ENCODE results near the gene ABHD17A. TPM values are rescaled to one million over a fixed set of nuclear protein-coding genes. Genes with fewer than 3 reads are reported as not detected.
A peak's percentile ranks its signal among the peaks of the same experiment; 100 is the strongest.

The ABHD17A gene
- total RNA-seq, 1 experiment from 2014 or later = 39.5 TPM

DNA sequence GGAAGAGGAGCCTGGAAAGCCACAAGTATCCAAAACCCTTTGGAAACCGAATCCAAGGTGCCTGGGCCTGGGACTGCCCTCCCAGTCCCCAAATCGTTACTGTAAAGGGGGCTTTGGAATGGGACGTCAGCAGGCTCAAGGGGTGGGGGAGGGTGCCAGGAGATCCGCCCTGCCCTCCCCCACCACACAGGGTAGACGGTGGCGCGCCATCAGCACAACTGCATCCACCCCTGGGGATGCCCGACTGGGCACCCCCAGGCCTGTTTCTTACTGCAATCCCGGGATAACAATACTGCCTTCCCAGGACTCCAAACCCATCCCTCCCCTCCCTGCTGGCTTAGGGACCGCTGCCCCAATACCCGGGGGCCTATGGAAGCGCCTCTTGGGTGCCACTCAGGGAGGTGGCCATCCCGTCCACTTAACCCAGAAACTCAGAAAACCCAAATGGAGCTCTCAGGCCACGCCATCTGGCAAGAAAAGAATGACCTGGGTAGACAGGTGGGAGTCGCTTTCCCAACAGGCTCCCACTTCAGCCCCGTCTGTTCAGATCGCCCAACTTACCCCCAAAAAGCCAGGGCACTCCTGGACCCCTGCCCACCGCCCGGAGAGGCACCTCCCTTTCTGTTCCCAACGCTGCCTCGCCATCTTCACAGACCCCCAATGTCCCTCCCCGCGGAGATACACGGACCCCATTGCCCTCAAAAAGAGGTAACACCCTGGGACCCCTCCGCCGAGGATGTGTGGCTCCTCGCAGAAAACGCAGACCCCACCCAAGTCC is 24.3 kb downstream of the ABHD17A start:
- Mint-ChIP-seq H3K4me3 (ENCODE audit: unreplicated experiment) (peak overlapping the region; percentile 80), H3K4me1 (ENCODE audit: insufficient read depth, unreplicated experiment) (peaks cover 5% of the 10 kb centered on the region), H3K9me3 (ENCODE audit: unreplicated experiment) (no peaks in the 10 kb centered on the region), H3K36me3 (ENCODE audit: insufficient read depth, unreplicated experiment) (peaks cover 4% of the 10 kb centered on the region), H3K27ac (ENCODE audit: low read depth, unreplicated experiment) (peak overlapping the region; percentile 57), H3K27me3 (ENCODE audit: insufficient read depth, unreplicated experiment) (no peaks in the 10 kb centered on the region)
- peak; percentile 20 for DNase-seq (ENCODE audit: unreplicated experiment)
- CTCF ChIA-PET = interaction anchor here (0.6 kb wide), 2 partner anchors 132 to 158 kb away, joined by 3 to 4 read pairs; no protein-coding TSS in a partner anchor
- POLR2A ChIA-PET = interaction anchor here (0.7 to 1.6 kb wide), 2 partner anchors 15 to 171 kb away, joined by 3 to 5 read pairs; no protein-coding TSS in a partner anchor
- TF ChIP-seq, protein P1, sequence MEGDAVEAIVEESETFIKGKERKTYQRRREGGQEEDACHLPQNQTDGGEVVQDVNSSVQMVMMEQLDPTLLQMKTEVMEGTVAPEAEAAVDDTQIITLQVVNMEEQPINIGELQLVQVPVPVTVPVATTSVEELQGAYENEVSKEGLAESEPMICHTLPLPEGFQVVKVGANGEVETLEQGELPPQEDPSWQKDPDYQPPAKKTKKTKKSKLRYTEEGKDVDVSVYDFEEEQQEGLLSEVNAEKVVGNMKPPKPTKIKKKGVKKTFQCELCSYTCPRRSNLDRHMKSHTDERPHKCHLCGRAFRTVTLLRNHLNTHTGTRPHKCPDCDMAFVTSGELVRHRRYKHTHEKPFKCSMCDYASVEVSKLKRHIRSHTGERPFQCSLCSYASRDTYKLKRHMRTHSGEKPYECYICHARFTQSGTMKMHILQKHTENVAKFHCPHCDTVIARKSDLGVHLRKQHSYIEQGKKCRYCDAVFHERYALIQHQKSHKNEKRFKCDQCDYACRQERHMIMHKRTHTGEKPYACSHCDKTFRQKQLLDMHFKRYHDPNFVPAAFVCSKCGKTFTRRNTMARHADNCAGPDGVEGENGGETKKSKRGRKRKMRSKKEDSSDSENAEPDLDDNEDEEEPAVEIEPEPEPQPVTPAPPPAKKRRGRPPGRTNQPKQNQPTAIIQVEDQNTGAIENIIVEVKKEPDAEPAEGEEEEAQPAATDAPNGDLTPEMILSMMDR (IDR thresholded peaks at IDR 0.05; ENCODE audit: unreplicated experiment) = no peak
- no TSS peak for BruUV-seq (replicated peaks)
- intact Hi-C loops (cut with micrococcal nuclease) = no loop called here

- ChIA-PET POLR2A (interaction anchor here (0.7 to 1.6 kb wide), 2 partner anchors 15 to 171 kb away, joined by 3 to 5 read pairs; no protein-coding TSS in a partner anchor), CTCF (interaction anchor here (0.6 kb wide), 2 partner anchors 132 to 159 kb away, joined by 3 to 4 read pairs; no protein-coding TSS in a partner anchor)
- intact Hi-C loops (cut with micrococcal nuclease) = no loop called here
- H3K36me3 Mint-ChIP-seq (ENCODE audit: insufficient read depth, unreplicated experiment) = peaks cover 4% of the 10 kb centered on the region
- peak overlapping the region; percentile 57 for H3K27ac Mint-ChIP-seq (ENCODE audit: low read depth, unreplicated experiment)
- peak overlapping the region; percentile 80 for H3K4me3 Mint-ChIP-seq (ENCODE audit: unreplicated experiment)
- no peaks in the 10 kb centered on the region for H3K9me3 Mint-ChIP-seq (ENCODE audit: unreplicated experiment)
- peak; percentile 64 for DNase-seq (ENCODE audit: unreplicated experiment)
- TF ChIP-seq, protein P1 (IDR thresholded peaks at IDR 0.05; ENCODE audit: unreplicated experiment) = no peak
- no peaks in the 10 kb centered on the region for H3K27me3 Mint-ChIP-seq (ENCODE audit: insufficient read depth, unreplicated experiment)
- H3K4me1 Mint-ChIP-seq (ENCODE audit: insufficient read depth, unreplicated experiment) = peaks cover 5% of the 10 kb centered on the region
- no TSS peak for BruUV-seq (replicated peaks)
These were observed 25.1 kb downstream of the ABHD17A start for GRCh38 chr19:1860042-1860775.

- TF ChIP-seq, protein P1 (IDR thresholded peaks at IDR 0.05; ENCODE audit: unreplicated experiment) = no peak
- peak overlapping the region; percentile 80 for H3K4me3 Mint-ChIP-seq (ENCODE audit: unreplicated experiment)
- no peaks in the 10 kb centered on the region for H3K9me3 Mint-ChIP-seq (ENCODE audit: unreplicated experiment)
- CTCF ChIA-PET = no interaction called here
- peak overlapping the region; percentile 57 for H3K27ac Mint-ChIP-seq (ENCODE audit: low read depth, unreplicated experiment)
- intact Hi-C loops (cut with micrococcal nuclease) = no loop called here
- no peaks in the 10 kb centered on the region for H3K27me3 Mint-ChIP-seq (ENCODE audit: insufficient read depth, unreplicated experiment)
- no peak for DNase-seq (ENCODE audit: unreplicated experiment)
- no TSS peak for BruUV-seq (replicated peaks)
- peaks cover 2% of the 10 kb centered on the region for H3K36me3 Mint-ChIP-seq (ENCODE audit: insufficient read depth, unreplicated experiment)
- POLR2A ChIA-PET = interaction anchor here (1.6 kb wide), 1 partner anchor 16 kb away, joined by 5 read pairs; no protein-coding TSS in a partner anchor
- H3K4me1 Mint-ChIP-seq (ENCODE audit: insufficient read depth, unreplicated experiment) = peaks cover 5% of the 10 kb centered on the region
These were observed 25.9 kb downstream of the ABHD17A start for GRCh38 chr19:1859331-1859781.
